Measurements from ENCODE around the gene MAGI2.

The MAGI2 gene

GRCh38 chr7:79361214-79361613, 92.3 kb downstream of the MAGI2 start:
- DNase-seq, result no peak

- DNase-seq, result no peak
Measured at GRCh38 chr7:79359827-79360226, 93.6 kb downstream of the MAGI2 start.

GRCh38 chr7:79357101-79357500, 96.4 kb downstream of the MAGI2 start:
- DNase-seq, result no peak

DNA sequence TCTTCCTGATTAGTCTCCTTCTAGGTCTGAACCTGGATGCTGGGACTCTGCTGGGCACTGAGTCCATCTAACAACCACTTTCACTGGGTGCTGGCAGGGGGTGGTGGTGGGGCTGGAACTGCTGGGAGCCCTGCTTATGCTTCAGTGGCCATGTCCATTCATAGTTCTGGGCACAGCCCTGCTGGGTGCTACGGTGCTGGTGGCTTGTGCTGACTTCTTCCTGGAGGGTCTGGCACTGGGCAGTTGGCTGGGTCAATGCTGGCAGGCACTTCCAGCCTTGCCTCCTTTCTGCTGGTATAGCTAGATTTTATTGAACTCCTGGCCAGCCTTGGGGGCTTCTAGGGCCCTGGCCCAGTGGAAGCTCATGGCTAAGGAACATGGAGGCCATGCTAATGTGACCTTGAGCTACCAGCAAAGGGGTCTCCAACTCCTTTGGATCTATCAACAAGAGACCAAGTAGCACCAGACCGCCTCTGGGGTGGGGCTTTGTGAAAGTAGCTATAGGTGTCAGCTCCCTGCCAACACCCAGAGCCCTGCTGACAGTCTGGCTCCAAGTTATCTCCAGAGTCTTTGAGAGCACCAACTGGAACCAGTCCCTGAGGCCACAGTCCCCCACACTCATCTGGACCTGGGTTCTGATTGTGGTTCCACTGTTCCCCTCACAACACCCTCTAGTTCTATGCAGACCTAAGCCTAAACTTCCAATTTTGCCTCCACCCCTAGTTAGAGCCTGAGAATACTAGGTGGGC, 99.6 kb downstream of the MAGI2 start:
- DNase-seq, result no peak

DNA sequence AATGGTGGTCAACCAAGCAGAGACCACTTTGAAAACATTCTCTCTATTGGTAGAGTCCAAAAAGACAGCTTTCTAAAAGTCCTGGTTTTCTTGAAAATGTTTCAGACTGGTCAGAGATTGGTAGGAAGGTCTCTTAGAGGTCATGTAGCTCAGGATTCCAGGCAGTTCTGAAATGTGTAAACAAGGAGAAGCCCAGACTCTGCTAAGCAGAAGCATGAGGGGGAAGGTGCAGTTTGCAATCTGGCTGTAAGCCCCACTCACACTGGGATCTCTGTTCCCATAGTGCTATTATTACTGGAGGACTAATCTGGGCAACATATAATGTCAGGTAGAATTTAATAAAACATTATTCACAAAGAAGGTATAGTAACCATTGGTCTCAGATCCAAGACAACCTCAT, 101.1 kb downstream of the MAGI2 start:
- DNase-seq, result no peak

DNA sequence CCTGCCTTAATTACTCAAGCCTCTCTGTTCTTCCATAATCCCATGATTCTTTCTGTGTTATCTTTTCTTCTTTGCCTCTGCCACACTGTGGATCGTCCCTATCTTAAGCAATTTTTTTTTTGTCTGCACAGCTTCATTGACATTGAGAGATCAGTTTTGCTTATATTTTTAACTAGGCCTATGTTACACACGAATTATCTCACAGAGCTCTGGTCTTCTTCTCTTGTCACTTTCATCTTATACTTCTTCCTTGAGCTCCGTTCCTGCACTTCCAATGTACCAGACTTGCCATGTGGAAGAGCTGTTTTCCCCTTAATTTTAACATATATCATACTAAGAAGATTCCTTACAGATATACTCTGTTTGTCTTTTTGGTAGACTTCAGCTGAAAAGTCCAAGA, 106.1 kb downstream of the MAGI2 start:
- DNase-seq, result no peak

- DNase-seq, result no peak
Measured at GRCh38 chr7:79341902-79342301, 111.6 kb downstream of the MAGI2 start.

DNA sequence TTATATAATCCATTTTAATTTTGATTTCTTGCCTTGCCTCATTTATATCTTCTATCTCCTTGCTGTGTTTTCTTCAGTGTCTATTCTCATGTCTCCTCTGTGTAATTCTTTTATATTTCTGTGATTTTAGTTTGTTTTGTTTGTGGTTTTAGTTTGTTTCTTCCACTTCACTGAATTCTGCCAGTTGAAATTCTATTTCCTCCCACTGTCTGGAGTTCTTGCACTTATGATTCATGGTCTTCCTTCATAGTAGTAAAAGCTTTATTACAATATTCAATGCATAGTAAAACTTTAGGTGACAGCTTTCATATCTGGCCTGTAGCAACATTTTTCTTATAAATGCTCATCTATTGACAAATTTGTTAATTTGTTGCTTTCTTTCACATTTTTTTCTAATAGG, 113.3 kb downstream of the MAGI2 start:
- DNase-seq, result no peak

DNA sequence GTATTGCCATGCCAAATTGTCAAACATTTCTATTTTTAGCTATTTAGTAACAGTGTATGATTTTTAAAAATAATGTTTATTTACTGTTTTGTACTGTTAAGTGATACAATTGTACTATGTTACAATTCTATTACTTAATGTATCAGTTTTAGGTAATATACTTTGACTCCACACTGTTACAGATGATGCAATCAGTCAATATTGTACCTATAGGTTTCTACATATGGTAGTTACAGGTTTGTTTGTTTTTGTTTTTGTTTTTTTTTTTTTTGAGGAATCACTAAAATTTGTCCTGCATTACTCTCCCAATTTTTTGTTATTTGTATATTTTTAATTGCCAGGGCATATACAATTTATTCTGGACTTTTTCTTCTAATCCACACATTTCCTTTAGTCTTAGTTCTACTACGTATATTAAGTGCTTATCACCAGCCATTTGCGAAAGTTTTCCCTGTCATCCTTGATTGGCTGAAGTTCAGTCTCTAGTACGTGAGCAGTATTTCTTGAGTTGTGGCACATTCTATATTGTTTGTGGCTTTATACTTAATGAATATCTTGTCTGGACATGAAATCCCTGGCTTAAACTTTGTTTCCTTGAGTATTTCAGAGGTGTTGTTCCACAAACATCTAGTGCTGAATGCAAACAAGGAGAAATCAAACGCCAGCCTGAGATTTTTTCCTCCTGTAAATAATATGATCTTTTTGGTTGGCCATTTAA, 114.1 kb downstream of the MAGI2 start:
- DNase-seq, result no peak

DNA sequence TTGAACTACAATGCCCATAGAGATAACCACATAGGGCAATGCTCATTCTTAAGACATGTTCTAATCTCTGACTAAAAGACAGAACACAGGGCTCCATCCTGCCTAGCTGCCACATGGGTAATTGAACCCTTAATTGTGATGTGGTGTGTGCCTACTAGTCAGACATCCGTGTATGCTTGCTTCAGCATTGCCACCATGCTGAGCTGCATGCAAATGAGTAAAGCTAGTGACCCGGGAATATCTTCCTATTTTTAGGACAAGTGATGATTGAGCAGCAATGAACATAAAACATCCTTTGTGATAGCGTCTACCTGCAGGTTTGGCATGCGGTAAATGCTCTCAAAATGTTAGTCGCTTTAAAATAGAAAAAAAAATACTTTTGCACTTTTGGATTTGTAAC, 115.8 kb downstream of the MAGI2 start:
- no peak for DNase-seq

GRCh38 chr7:79334841-79335240, 118.6 kb downstream of the MAGI2 start:
- no peak for DNase-seq

- DNase-seq, result no peak
Measured at GRCh38 chr7:79334334-79334733, 119.1 kb downstream of the MAGI2 start.

DNA sequence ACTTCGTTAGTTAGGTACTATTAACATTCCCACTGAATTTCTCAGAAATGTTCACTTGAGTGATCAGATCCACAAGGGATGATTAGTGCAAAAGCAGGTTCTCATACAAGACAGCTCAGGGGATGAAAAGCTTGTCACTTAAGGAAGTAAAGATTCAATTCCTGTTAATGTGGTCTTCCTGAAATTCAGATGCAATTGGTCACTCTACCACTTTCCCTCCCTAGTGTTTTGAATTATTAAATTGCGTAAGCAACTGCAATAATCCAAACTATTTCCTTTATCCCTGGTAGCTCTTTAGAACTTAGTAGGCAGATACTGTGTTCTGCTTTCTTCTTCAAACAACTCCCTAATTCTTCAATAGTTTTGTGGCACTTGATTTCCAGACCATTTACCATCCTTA, 121.4 kb downstream of the MAGI2 start:
- DNase-seq, result no peak

DNA sequence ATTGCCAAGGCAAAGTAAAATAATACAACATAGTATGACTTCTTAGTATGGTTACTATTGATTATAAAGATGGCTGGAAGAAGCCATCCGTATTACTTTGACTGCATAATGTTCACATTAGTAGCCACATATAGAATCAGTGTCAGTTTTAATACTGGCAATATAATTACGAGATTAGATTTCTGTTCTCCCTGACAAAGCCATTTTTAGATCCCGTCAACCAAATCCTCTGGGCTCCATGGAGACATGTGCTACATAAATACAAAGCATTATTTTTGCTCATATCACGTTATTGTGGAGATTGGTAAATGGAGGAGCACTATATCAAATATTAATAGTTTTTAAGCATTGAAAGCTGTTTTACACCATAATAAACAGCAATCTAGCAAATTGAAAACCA, 124.0 kb downstream of the MAGI2 start:
- DNase-seq, result no peak

DNA sequence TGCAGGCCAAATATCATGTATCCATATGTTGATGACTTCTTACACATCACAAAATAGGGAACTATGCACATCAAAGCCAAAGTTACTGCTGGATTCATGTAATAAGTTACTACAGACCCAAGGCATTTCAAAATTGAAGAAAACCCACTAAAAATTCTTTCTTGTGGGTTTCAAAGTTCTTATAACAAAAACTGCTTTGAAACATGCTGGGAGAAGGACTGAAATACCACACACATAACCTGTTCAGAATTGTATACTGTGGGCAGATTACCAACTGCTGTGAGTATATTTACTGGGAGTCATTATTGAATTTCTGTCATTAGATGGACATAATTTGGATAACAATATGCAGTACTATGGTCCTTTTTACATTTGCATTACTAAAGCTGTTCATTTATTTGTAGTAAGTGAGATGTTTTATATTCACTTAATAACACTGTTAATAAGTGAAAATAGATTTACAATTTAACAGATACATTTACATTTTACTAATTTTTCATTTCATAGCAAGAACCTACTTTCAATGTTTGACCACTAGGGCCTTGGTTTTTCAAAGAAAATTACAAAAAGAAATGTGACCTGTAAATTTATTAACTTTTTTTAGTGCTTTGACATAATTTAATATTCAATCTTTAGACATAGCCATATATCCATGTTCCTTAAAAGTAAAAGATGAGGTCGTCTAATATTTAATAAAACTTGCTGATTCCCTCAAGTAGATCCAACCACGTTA, 132.6 kb downstream of the MAGI2 start:
- DNase-seq, result no peak

- DNase-seq, result no peak
Measured at GRCh38 chr7:79319369-79319768, 134.1 kb downstream of the MAGI2 start.

GRCh38 chr7:79317728-79318127, 135.7 kb downstream of the MAGI2 start:
- DNase-seq, result no peak

DNA sequence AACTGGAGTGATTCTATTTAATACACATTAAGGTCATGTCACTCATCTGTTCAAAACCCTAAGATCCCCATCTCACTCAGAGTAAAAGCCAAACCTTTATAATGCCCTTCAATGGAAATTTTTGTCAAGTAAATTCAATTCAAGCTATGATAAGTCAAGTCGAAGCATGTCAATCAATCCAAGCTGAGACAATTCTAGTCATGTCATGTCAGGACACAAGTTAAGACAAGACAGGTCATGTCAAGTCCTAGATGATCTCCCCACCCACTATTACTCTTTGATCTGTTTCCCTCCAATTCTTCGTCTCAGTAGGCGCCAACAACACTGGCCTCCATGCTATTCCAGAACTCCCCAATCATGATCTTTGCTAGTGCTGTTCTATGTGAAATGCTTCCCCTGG, 141.4 kb downstream of the MAGI2 start:
- DNase-seq, result no peak

- no peak for DNase-seq
Measured at GRCh38 chr7:79308192-79308591, 145.3 kb downstream of the MAGI2 start.

DNA sequence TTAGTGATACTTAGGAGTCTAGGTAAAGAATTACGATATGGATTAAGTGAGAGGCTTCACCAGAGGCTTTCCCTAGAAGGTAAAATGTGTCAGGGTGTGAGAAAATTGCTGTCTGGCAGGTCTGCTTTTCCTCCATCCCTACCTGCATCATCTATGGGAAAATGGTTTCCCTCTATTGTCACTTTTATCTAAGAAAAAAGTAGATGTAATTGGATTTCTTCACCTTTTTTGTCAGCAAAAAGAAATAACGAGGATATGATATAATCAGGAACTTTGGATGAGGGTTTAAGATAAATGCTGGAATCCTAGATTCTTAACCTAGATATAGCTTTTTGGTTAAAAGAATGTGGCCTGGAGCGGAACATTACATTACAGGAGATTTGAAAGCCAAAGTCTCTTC, 146.1 kb downstream of the MAGI2 start:
- no peak for DNase-seq

- DNase-seq, result no peak
Measured at GRCh38 chr7:79304711-79305110, 148.8 kb downstream of the MAGI2 start.

DNA sequence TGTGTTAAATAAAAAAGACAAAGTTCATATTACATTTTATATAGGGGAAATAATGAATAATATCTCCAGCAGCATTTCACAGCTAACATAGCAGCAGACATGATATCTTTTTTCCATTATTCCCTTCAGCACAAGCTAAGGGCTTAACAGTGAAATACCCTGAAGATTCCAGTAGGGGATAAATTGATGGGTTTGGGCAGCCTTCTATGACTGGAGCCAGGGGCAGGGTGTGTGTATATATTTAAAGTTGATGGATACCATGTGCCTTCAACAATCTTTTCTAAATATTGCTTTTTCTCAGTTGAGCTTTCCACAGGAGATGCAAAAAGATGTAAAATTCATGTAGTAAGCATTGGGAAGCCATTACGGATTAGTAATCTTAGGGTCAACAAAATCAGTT, 151.2 kb downstream of the MAGI2 start:
- DNase-seq, result no peak

- DNase-seq, result no peak
Measured at GRCh38 chr7:79301419-79301818, 152.0 kb downstream of the MAGI2 start.

- DNase-seq, result no peak
Measured at GRCh38 chr7:79300573-79300972, 152.9 kb downstream of the MAGI2 start.
